Measurements from ENCODE around the gene FAM169A.
"Not testable (repeated sequence)": the region's sequence is repeated elsewhere in the genome, so short reads cannot be mapped to it uniquely, and the experiment has no call there.

FAM169A gene

GRCh38 chr5:74865804-74866595 lies at the start of gene FAM169A:
FAM169A (minus strand) TSS chr5:74866387; CDS start chr5:74841676, 24,711 bp downstream.
- DNase-seq, result peak; percentile 57

- no peak for DNase-seq
Observed at GRCh38 chr5:74915488-74915887, 49.3 kb upstream of the FAM169A start.

- not testable (repeated sequence) for DNase-seq
Observed at GRCh38 chr5:74911421-74911820, 45.2 kb upstream of the FAM169A start.

DNA sequence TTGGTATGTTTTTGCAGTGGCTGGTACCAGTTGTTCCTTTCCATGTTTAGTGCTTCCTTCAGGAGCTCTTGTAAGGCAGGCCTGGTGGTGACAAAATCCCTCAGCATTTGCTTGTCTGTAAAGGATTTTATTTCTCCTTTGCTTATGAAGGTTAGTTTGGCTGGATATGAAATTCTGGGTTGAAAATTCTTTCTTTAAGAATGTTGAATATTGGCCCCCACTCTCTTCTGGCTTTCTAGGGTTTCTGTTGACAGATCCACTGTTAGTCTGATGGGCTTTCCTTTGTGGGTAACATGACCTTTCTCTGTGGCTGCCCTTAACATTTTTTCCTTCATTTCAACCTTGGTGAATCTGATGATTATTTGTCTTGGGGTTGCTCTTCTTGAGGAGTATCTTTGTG lies 43.7 kb upstream of the FAM169A start:
- DNase-seq, result not testable (repeated sequence)

DNA sequence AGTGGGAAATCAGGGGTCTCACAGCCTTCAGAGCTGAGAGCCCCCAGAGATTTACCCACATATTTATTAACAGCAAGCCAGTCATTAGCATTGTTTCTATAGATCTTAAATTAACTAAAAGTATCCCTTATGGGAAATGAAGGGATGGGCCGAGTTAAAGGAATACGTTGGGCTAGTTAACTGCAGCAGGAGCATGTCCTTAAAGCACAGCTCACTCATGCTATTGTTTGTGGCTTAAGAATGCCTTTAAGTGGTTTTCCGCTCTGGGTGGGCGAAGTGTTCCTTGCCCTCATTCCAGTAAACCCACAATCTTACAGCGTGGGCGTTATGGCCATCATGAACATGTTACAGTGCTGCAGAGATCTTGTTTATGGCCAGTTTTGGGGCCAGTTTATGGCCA lies 42.0 kb upstream of the FAM169A start:
- DNase-seq, result not testable (repeated sequence)

- DNase-seq, result not testable (repeated sequence)
Observed at GRCh38 chr5:74904713-74905112, 38.5 kb upstream of the FAM169A start.

DNA sequence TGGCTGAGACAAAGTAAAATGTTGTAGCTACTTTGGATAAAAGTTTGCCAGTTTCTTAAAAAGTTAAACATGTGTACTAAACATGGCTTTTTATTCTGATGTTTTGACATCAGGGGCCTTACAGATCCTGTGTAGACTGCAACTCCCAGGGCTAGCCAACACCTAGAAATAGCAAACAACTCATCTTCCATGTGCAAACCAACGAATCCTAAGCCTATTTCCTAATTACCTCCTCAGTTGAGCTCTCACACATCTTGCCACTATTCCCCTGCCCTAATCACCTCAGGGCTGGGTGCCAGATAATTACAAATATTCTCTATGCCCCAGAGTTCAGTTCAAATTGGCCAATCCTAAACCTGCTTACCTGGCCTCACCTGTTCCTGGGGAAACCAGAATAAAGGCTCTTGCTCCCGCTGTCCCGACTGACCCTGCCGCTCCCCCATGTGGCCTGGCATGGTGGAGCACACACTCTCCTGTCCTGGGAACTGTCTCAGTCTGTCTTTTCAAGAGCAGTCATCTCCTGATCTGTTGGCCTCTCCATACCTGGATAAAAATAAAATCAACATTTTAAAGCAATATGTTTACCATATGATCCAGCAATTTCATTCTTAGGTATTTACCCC lies 37.1 kb upstream of the FAM169A start:
- DNase-seq, result peak; percentile 28

DNA sequence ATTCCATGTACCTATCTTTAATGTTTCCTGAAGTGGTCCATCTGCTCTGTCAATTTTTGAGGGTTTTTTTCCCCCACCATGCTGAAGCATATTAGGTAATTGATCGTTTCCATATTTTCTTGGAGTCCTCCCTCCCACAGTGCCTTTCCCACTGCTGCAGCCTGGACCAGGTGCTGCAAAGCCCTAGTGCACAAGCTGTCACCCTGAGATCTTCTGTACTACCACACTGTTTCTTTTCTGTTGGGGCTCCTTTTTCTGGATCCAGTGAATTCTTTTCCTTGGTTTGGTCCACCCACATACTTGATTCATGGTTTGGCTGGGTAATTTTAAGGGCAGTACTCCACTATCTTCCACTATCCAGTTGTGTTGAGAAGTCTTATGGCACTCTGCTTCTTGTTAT lies 30.9 kb upstream of the FAM169A start:
- DNase-seq, result no peak

GRCh38 chr5:74895906-74896305 lies 29.7 kb upstream of the FAM169A start:
- DNase-seq, result no peak

DNA sequence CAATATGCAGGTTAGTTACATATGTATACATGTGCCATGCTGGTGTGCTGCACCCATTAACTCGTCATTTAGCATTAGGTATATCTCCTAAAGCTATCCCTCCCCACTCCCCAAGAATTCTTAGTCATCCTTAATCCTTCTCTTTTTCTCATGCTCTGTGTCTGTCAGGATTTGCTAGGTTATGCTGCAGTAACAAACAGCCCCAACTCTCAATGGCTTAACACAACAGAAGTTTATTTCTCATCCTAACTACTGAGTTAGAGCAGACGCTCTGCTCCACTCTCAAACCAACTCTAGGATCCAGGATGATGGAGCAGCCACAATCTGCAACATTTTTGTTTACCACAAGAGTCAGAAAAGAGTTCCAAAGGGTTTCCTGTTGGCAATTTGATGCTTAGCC lies 28.2 kb upstream of the FAM169A start:
- no peak for DNase-seq

GRCh38 chr5:74892921-74893320 lies 26.7 kb upstream of the FAM169A start:
- no peak for DNase-seq

- no peak for DNase-seq
Observed at GRCh38 chr5:74889523-74890105, 23.4 kb upstream of the FAM169A start.

DNA sequence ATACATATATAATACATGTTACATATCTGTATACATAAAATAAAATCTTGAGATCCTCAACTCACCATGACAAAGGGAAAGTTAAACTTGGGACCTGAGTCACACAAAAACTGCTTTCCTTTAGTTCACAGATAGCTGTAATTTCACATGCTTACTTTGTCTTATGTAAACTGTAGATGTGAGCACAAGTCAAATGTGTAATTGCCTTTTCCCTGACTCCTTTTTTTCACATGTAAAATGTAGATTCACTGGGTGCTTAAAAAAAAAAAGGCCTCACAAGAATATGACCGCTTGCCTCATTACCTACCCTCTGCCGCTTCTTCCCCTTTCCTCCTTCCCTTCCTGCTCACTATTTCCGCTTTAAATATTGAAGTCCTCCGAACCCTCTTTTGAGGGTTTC lies 21.9 kb upstream of the FAM169A start:
- no peak for DNase-seq

DNA sequence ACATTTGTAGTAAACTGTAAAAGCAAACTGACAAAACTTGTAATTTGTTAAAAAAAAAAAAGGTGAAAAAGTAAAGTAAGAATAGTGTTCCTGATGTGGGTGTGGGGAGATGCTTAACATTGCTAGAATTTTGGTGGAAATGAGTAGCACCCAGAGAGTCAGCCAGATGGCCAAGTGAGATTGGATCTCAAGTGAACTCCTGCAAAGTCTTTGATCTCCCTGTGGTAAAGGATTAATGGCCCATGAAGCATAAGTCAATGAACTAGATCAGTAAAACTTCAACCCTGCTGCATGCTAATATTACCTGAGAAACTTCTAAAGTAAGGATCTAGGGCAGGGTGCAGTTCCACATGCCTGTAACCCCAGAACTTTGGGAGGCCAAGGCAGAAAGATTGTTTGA lies 19.0 kb upstream of the FAM169A start:
- DNase-seq, result no peak

GRCh38 chr5:74882379-74883134 lies 16.4 kb upstream of the FAM169A start:
- DNase-seq, result not testable (repeated sequence)

- no peak for DNase-seq
Observed at GRCh38 chr5:74877624-74878304, 11.6 kb upstream of the FAM169A start.

DNA sequence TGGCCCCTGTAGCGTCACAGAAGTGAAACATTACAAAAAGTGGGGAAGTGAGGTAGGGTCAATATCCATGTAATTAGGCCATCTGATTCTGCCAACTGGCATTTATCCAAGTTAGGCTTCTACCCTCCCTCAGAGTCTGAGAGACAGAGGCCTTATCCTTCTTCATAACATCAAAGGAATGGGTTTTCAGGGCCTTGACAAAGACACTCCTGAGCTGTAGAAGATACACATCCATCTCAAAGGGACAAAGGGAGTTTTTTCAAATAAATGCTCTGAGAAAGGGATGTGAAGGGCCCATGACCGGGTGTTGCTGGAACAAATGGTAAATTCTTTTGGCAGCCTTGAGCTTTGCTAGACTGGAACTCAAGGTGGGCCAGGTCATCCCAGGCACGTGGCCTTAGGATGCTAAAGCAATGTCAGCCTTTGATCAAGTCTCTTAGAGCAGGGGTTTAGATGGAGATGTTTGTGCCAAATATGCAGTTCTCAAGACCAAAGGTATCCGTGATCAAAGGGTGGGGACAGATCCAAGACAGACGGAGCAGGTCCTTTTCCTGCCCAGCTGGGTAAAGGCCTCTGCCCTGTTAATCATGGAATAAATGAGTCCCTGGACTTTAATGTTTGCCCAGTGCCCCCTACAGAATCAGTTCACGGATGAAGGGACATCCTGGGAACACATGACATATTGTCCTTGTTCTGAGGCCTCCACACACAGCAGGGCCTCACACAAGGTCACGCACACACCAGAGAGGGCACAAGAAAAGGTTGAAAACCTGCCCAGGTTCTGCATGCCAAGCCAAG lies 10.0 kb upstream of the FAM169A start:
- DNase-seq, result no peak

DNA sequence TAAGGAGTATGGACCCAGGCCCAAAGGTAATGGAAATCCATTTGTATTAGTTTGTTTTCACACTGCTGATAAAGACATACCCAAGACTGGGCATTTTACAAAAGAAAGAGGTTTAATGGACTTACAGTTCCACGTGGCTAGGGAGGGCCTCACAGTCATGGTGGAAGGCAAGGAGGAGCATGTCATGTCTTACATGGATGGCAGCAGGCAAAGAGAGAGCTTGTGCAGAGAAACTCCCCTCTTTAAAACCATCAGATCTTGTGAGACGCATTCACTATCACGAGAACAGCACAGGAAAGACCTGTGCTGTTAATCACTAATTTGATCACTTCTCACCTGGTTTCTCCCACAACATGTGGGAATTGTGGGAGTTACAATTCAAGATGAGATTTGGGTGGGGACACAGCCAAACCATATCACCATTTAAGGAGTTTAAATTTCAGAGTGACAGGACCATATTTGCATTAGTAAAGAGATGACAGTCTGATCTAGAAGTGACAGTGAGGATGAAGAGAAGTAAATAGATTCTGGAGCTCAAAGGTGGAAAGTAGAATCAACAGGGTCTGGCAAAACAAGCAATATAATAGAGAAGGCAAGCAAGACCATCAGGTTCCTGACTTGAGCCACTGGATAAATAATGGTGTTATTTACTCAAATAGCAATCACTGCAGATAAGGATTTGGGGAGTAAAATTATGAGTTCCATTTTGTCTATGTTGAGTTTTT lies 7.5 kb upstream of the FAM169A start:
- no peak for DNase-seq

GRCh38 chr5:74870299-74871067 lies 4.3 kb upstream of the FAM169A start:
- DNase-seq, result no peak

GRCh38 chr5:74869414-74869813 lies 3.2 kb upstream of the FAM169A start:
- not testable (repeated sequence) for DNase-seq

All from stimulated activated CD8-positive, alpha-beta memory T cell treated with anti-CD3 and anti-CD28 coated beads, Interleukin-4, amount 100 ng/mL, for 48 hours (primary cell).